Endothelial cell (in vitro differentiated cells): ENCODE data around the gene MPP3. TPM values are rescaled to one million over a fixed set of nuclear protein-coding genes. Genes with fewer than 3 reads are reported as not detected.
A peak's percentile ranks its signal among the peaks of the same experiment; 100 is the strongest.

Source experiments
- DNase-seq: peaks from one replicate; pipeline ENCODE4 v3.0.0; 2021; ENCODE audit warnings: low spot score
- H3K27ac Mint-ChIP-seq: one replicate; pipeline ENCODE4 v1.8.0; 2021; ENCODE audit warnings: mixed read lengths, inconsistent platforms; ENCODE audit not compliant: unreplicated experiment
- H3K27me3 Mint-ChIP-seq: one replicate; pipeline ENCODE4 v1.8.0; 2021; ENCODE audit warnings: mild to moderate bottlenecking, moderate library complexity, mixed read lengths, inconsistent platforms; ENCODE audit not compliant: unreplicated experiment
- H3K36me3 Mint-ChIP-seq: one replicate; pipeline ENCODE4 v1.8.0; 2021; ENCODE audit warnings: mild to moderate bottlenecking, low read depth, mixed read lengths, inconsistent platforms; ENCODE audit not compliant: unreplicated experiment
- H3K4me1 Mint-ChIP-seq: one replicate; pipeline ENCODE4 v1.8.0; 2021; ENCODE audit warnings: mild to moderate bottlenecking, mixed read lengths, inconsistent platforms; ENCODE audit not compliant: unreplicated experiment
- H3K4me3 Mint-ChIP-seq: one replicate; pipeline ENCODE4 v1.8.0; 2021; ENCODE audit warnings: mild to moderate bottlenecking, mixed read lengths, inconsistent platforms; ENCODE audit not compliant: unreplicated experiment
- H3K9me3 Mint-ChIP-seq: one replicate; pipeline ENCODE4 v1.8.0; 2021; ENCODE audit warnings: mixed read lengths, inconsistent platforms; ENCODE audit not compliant: unreplicated experiment
- CTCF ChIP-seq: fragments of 200-600 bp; sonication (generic); IDR thresholded peaks from one replicate; pipeline ENCODE4 v1.5.0; 2021; ENCODE audit warnings: antibody characterized with exemption; ENCODE audit not compliant: unreplicated experiment
- long read RNA-seq: library from polyadenylated mRNA; unstranded; transcript quantifications from one replicate; pipeline ENCODE4 v2.0.0, GENCODE V29; 2020; ENCODE audit not compliant: unreplicated experiment
- total RNA-seq: library from RNA; stranded (reverse); fragmentation: NEBNext Ultra II Directional; extraction: Animal tissue kit (Norgen Biotek cat#: 25700); gene quantifications from one replicate; pipeline ENCODE4 v1.2.1, GENCODE V29; 2021; ENCODE audit not compliant: unreplicated experiment

Gene MPP3
- 5.2 TPM for total RNA-seq
- long read RNA-seq, partial matches to known transcripts: 0 of 1 reads
- long read RNA-seq, other reads (novel, unspliced or antisense): 1 of 1 reads

- DNase-seq: peak; percentile 48
- no peak for TF ChIP-seq CTCF
- H3K27ac Mint-ChIP-seq: no peak within 1 kb of the TSS
Measured at GRCh38 chr17:43832976-43833829, at the start of gene MPP3. Gene MPP3, minus strand, starts transcription at chr17:43833146. Its CDS starts 1,240 bp downstream, at chr17:43831906.

GRCh38 chr17:43881758-43882505 is 49.0 kb upstream of the MPP3 start:
- TF ChIP-seq CTCF: no peak
- Mint-ChIP-seq H3K4me1 (peaks cover 4% of the 10 kb centered on the region), H3K4me3 (no peak overlapping the region), H3K9me3 (no peaks in the 10 kb centered on the region), H3K27ac (no peak overlapping the region), H3K27me3 (peaks cover 4% of the 10 kb centered on the region), H3K36me3 (no peaks in the 10 kb centered on the region)
- no peak for DNase-seq

More at GRCh38 chr17:43832976-43833829, at the start of gene MPP3:
- peaks cover 16% of the 10 kb centered on the region for H3K4me1 Mint-ChIP-seq
- peak within 1 kb of the TSS; percentile 88 for H3K4me3 Mint-ChIP-seq
- H3K27me3 Mint-ChIP-seq: peaks cover 8% of the 10 kb centered on the region
- peaks cover 12% of the 10 kb centered on the region for H3K9me3 Mint-ChIP-seq
- peaks cover 4% of the 10 kb centered on the region for H3K36me3 Mint-ChIP-seq

GRCh38 chr17:43881181-43881580 is 48.2 kb upstream of the MPP3 start:
- no peaks in the 10 kb centered on the region for H3K9me3 Mint-ChIP-seq
- no peak for DNase-seq
- TF ChIP-seq CTCF: no peak
- H3K4me3 Mint-ChIP-seq: no peak overlapping the region
- H3K36me3 Mint-ChIP-seq: no peaks in the 10 kb centered on the region
- H3K27me3 Mint-ChIP-seq: peaks cover 8% of the 10 kb centered on the region
- H3K4me1 Mint-ChIP-seq: peaks cover 4% of the 10 kb centered on the region
- no peak overlapping the region for H3K27ac Mint-ChIP-seq

- H3K36me3 Mint-ChIP-seq: no peaks in the 10 kb centered on the region
- TF ChIP-seq CTCF: peak; percentile 86
- peaks cover 4% of the 10 kb centered on the region for H3K4me1 Mint-ChIP-seq
- no peaks in the 10 kb centered on the region for H3K9me3 Mint-ChIP-seq
- no peak overlapping the region for H3K27ac Mint-ChIP-seq
- DNase-seq: peak; percentile 61
- H3K4me3 Mint-ChIP-seq: no peak overlapping the region
- peaks cover 8% of the 10 kb centered on the region for H3K27me3 Mint-ChIP-seq
Measured at GRCh38 chr17:43880420-43880991, 47.6 kb upstream of the MPP3 start.
